NCI-H524 treated with DMSO at 0.1 percent for 48 hours (cell line): ENCODE results near the gene LAX1.
"Not testable (repeated sequence)": the region's sequence is repeated elsewhere in the genome, so short reads cannot be mapped to it uniquely, and the experiment has no call there.

ENCODE experiments used
- DNase-seq: peaks from one replicate; lab custom pipeline; 2025; lab: John Stamatoyannopoulos, UW

The LAX1 gene

DNA sequence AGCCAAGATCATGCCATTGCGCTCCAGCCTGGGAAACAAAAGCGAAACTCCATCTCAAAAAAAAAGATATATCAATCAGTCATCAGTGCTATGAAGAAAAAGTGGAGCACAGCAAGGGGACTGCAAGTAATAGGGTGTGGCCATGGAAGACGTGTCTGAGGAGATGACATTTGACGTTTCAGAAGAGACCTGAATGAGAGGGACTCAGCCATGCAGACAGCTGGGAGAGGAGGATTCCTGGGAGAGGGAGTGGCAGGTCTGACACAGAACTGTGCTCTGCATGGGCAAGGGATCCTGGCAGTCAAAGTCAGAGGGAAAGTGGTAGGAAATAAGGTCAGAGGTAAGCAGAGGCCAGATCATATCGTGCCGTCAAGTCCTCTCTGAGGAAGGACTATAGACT is 3.3 kb downstream of the LAX1 start:
- no peak for DNase-seq

DNA sequence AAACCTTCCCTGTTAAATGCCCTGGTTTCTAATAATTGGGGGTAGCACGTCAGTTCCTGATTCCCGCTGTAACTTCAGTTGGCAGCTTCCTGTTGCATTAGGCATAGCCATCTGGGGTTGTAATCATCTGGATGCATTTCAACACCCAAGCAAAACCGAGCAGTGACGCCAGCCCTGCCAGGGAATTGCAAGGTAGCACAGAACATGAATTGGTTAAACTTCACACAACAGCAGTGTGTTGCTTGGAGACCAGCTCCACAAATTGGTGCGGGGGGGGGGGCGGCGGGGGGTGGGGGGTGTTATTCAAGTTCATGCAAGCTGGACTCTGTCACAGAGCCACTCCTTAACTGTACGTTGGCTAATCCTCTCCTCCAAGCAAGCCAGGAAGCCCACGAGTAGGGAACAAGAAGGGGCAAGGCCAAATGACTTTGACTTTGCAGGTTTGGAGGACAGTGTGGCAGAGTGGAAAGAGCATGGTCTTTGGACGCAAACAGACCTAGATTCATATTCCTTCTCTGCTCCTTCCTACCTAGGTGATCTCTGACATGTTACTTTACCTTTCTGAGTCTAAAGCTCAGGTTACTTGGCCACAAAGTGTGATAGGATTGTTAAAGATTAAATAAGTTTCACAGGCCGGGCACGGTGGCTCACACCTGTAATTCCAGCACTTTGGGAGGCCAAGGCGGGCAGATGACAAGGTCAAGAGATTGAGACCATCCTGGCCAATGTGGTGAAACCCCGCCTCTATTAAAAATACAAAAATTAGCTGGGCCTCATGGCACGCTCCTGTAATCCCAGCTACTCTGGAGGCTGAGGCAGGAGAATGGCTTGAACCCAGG is 4.7 kb downstream of the LAX1 start:
- peak; percentile 36 for DNase-seq

DNA sequence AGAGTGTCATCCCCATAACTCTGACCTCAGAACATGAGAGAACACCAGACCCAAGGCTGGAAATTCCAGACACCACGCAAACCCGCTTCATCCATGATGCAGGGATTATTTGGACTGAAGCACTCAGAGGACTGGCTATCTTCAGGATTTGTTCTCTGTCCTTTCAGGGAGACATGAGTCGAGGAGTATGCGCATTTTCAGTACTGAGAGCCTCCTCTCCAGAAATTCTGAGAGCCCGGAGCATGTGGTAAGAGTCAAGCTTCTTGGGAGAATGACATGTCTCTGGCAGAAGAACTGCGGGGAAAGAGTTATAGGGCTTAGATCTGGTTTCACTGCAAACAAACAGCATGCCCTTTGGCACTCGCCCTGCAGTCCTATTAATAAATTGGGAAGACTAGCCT is 6.9 kb downstream of the LAX1 start:
- no peak for DNase-seq

DNA sequence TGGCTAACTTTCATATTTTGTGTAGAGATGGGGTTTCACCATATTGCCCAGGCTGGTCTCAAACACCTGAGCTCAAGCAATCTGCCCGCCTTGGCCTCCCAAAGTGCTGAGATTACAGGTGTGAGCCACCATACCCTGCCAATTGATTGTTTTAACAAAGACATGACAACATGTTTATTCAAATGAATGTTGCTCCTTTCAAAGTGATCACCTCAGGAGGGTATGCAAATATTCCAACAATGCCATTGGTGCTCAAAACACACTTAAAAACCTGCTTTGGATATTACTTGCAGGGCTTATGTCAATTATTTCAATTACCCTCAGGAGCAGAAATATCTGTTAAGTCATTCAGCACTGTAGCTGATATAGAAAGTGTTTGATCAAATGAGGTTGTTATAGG is 7.9 kb downstream of the LAX1 start:
- no peak for DNase-seq

DNA sequence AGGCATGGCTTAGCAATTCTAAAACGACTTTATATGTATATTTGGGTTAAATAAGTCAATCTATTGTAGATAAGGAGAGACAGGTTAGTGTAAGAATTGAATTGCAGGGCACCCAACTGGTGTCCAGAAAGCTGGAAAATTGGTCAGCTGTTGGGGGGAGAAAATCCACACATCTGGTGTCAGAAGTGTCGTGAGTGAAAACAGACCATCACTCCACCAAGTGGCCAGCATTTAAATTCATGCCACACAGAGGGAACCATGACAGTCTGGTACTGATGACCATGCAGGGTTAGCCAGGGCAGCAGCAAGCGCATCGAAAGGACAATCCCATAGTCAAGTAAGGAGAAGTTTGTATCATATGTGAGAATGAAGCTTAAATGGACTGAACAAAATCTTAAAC is 11.7 kb downstream of the LAX1 start:
- DNase-seq, result no peak

DNA sequence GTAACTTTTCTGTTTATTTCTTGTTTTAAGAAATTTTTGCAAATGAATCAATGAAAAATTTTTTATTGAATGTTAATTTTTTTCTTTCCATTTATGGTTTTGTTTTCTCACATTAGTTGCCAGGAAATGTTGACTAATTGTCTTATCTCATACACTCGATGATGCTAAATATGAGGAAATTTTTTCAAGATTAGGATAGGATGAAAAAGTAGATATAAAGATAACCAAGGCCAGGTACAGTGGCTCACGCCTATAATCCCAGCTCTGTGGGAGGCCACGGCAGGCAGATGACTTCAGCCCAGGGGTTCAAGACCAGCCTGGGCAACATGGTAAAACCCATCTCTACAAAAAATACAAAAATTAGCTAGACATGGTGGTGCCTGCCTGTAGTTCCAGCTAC is 12.6 kb downstream of the LAX1 start:
- no peak for DNase-seq

DNA sequence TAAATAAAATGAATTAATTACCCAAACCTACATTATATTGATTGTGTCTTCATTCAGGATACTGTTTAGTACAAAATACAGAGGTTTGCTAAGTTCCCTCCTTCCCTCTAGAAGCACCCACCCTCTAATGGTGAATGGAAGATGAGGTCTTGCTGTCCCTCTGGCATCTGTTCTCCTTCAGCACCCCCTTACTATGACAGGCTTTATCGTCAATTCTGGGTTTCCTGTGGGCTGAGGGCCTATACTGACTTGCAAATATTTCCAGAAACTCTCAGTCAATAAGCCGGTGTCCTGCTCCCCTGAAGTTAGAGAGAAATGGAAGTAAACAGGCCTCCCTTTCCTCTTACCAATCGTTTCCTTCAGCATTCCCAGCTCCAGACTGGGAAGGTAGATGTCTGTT is 13.2 kb downstream of the LAX1 start:
- DNase-seq, result no peak

DNA sequence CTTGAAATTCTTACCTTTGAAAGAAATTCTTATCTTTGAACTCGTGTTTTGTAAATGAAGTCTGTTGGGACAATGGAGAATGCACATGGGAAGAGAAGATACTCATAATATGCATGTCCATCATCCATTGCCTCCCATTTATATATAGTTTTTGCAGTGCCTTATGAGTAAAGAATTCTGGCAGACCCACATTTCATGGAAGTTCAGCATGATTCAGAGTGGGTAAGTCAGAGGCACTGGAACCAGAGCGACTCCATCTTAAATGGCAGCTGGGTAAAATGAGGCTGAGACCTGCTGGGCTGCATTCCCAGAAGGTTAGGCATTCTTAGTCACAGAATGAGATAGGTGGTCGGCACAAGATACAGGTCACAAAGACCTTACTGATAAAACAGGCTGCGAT is 13.8 kb downstream of the LAX1 start:
- DNase-seq, result no peak

DNA sequence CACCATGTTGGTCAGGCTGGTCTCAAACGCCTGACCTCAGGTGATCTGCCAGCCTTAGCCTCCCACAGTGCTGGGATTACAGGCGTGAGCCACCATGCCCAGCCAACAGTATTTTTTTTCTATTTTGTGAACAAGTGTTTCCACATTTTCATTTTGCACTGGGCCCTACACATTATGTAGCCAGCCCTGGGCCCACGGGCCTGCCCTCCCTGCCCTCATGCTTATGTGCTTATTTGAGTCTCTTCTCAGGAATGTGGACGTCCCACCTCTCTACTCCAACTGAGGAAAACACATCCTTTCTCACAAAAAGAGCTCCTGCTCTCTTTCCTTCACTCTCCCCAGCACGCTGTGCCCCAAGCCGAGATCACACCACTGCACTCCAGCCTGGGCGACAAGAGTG is 17.0 kb downstream of the LAX1 start:
- no peak for DNase-seq

DNA sequence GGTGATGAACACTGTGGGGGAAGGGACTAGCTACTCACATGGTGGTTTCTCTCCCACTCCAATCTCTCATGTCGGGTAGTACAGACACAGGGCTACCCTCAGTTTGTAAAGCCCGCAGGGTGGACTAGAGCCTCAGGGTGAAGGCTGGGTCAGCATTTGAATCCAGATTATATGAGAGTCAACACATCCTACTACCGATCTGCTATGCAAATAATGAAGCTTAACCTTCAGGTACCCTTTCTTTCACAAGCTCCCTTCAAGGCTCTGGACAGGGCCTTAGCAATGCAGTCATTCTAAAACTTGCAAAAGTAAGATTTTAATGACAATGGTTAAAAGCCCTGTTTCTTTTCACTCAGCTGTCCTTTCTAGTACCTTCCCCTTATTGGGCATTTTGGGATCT is 25.0 kb downstream of the LAX1 start:
- DNase-seq, result no peak

DNA sequence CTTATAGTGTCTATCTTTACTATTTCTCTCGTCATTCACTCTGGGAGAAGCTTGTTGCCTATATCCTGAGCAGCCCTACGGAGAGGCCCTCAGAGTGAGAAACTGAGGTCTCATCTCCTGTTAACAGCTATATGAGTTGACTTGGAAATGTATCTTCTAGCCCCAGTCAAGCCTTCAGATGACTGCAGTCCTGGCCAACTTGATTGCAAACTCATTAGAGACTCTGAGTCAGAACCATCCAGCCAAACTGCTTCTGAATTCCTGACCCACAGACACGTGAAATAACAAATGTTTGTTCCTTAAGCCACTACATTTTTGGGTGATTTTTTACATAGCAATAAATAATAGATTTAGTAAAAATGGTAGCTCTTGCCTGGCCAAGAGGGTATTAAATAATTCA is 26.5 kb downstream of the LAX1 start:
- no peak for DNase-seq

DNA sequence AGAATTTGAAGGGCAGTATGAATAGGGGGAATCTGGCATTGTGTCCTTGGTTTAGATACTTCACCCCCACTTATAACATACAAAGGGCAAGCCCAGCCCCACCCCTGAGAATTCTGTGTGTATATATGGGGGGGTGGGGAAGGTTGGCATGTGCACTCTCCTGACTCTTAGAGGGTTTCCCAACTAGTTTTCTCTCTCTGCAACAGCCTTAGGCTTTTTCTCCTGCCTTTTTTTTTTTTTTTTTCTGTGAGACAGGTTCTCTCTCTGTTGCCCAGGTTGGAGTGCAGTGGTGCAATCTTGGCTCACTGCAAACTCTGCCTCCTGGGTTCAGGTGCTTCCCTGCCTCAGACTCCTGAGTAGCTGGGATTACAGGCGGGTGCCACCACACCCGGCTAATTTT is 27.5 kb downstream of the LAX1 start:
- DNase-seq, result no peak

DNA sequence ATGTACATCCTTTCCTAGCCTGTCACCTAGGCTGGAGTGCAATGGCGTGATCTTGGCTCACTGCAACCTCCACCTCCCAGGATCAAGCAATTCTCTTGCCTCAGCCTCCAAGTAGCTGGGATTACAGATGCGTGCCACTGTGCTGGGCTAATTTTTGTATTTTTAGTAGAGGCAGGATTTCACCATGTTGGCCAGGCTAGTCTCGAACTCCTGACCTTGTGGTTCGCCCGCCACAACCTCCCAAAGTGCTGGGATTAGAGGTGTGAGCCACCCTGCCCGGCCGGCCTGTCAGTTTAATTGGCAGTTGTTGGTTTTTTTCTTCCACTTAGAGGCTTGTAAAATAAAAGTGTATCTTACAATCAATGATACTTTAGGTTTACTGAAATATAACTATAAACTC is 28.6 kb downstream of the LAX1 start:
- DNase-seq, result not testable (repeated sequence)

DNA sequence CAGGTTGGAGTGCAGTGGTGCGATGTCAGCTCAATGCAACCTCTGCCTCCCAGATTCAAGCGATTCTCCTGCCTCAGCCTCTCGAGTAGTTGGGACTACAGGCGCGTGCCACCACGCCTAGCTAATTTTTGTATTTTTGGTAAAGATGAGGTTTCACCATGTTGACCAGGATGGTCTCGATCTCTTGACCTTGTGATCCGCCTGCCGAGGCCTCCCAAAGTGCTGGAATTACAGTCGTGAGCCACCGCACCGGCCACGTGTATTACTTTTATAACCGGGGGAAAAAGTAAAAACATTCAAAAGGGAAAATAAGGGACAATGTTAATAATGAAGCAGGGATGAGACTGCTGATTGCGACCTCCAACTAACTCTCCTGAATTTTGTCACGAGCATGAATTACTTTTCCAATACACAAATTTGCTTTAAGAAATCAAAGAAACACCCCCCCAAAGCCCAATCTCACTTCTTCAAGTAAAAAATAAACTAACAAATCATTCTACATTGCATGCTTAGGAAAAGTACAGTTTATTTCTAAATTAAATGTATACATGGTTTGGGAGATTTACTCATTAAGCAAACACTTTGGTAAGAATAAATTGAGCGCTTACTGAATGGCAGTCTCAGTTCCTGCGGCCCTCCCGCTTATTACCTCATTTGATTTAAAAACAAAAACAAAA is 29.9 kb downstream of the LAX1 start:
- DNase-seq, result no peak

DNA sequence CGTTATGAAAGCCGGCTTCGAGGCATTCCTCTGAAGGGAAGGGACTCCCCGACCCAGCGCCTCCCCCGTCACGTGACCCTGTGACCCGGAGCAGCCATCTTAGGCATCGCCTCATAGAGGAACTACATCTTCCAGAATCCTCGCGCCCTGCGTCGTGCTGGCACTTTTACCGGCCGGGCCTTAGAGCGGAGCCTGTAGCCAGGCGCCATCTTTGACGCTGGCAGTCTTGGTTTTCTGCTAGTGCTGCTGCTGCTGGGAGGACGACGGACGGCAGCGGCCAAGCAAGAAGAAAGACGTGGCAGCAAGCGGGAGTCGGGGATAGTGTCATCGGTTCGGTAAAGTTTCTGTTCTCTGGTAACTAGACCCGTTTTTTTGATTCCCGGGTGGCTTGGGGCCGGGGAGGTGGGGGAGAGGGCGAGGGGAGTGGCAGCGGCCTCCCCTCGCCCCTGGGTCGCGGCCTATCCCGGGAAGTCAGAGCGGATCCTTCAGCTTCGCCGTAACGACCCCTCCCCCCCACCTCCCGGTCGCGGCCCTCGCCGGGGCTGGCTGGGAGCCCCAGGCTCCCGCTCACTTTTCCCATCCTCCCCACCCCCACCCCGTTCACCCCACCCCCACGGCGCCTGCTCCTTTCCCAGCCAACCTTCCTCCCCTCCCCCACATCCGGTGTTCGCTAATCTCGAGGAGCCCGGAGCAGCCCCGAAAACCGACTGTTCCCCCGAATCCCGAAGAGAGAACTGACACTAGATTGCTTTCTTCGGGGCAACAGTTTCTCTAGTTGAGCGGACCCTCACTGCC is 30.7 kb downstream of the LAX1 start, which contains the start of the genes ZBED6 and ZC3H11A:
Gene ZBED6 (plus strand): TSS at position 183 of the 795 bp plus-strand sequence. CDS start 1,900 bp downstream, outside the sequence.
Gene ZC3H11A (plus strand): TSS at position 183 of the 795 bp plus-strand sequence. CDS start 21,448 bp downstream, outside the sequence.
- peak; percentile 81 for DNase-seq

DNA sequence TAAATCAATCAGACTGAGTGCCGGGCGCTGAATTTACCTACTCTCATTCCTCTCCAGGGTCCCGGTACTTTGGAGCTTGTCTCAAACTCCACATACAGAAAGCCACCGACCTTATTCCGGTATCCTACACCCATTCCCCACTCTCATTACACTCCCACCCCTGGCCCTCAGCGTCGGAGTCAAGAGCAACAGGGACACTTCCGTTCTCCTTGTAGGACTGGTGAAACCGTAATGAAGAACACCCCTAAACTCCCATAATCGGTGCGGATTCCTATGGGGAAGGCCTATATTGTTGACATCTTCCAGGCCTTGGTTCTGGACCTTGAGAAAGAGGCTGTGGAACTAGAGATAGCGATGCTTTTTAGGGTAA is 31.2 kb downstream of the LAX1 start:
- no peak for DNase-seq

DNA sequence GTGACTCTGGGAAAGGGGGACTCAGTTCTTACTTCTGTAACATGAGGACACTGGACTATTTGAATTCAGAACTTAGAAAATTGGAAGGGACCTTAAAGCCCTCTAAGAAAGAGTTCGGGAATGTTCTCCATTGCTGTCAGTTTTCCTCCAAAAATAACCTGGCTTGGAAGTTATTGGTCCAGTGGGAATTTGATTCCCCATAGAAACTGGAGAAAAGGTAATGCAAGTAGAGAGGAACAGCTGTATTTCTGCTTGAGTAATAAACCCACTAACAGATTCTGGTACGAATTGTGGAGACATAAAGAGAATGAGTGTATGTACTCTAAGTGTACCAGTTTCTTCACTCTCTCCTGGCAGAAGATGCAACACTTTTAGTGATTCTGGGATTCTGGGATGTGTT is 32.2 kb downstream of the LAX1 start:
- no peak for DNase-seq

DNA sequence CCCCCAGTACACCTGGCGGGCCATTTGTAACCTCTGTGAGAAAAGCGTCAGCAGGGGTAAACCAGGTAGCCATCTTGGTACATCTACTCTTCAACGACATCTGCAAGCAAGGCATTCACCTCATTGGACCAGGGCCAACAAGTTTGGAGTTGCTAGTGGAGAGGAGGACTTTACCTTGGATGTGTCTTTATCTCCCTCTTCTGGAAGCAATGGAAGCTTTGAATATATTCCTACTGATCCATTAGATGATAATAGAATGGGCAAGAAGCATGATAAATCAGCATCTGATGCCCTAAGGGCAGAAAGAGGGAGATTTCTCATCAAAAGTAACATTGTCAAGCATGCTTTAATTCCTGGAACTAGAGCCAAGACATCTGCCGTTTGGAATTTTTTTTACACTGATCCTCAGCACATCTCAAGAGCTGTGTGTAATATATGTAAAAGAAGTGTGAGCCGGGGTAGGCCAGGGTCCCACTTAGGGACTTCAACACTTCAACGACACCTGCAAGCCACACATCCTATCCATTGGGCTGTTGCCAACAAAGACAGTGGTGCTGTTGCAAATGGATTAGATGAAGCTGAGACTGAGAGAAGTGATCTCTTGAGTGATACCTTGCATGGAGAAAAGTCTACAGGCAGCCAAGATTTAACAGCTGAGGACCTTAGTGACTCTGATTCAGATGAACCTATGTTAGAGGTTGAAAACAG is 33.1 kb downstream of the LAX1 start:
- no peak for DNase-seq

DNA sequence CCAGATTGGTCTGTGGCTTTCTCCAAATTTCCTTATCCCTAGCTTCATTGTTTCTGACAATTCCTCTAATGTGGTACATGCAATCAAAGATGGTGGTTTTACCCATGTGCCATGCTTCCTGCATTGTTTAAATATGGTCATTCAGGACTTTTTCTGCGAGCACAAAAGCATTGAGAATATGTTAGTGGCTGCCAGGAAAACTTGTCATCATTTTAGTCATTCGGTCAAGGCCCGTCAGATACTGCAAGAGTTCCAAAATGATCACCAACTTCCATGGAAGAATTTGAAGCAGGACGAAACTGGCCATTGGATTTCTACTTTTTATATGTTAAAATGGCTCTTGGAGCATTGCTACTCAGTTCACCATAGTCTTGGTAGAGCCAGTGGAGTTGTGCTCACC is 34.2 kb downstream of the LAX1 start:
- DNase-seq, result no peak

DNA sequence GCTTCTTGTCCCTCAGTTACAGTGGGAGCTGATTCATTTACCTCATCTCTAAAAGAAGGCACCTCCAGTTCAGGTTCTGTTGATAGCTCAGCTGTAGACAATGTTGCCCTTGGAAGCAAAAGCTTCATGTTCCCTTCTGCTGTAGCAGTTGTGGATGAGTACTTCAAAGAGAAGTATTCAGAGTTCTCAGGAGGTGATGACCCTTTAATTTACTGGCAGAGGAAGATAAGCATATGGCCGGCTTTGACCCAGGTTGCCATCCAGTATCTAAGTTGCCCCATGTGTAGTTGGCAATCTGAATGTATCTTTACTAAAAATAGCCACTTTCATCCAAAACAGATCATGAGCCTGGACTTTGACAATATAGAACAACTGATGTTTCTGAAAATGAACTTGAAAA is 35.0 kb downstream of the LAX1 start:
- DNase-seq, result no peak

DNA sequence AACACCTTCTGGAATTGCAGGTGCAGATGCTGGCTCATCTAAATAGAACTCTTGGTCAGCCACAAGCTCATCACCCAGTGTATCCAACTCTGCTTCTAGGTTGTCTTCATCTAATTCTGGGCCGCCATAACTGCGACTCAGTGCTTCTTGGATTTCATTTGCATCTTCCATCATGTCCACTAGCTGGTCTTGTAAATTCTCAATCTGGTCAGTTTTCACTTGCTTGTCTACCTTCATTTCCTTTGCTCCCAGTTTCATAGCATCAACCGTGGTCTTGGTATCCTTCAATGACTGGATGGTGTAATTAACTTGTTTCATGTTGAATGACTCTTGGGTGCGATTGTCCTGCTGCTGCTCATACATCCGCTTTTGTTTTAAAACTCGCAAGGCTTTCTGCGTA is 40.7 kb downstream of the LAX1 start:
- no peak for DNase-seq

DNA sequence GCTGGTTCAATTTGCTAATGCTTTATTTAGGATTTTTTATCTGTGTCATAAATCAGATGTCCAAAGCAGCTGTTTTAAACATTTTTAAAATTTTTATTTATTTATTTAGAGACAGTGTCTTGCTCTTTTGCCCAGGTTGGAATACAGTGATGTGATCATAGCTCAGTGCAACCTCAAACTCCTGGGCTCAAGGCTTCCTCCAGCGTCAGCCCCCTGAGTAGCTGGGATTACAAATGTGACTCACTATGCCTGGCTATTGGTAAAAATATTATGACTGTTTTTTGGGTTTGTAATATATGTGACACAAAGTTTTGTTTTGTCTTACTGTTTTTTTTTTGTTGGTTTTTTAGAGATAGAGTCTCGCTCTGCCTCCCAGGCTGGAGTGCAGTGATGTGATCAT is 42.2 kb downstream of the LAX1 start:
- no peak for DNase-seq
